ENCODE measurements around the gene DYNC1H1. TPM values are rescaled to one million over a fixed set of nuclear protein-coding genes. Genes with fewer than 3 reads are reported as not detected.

DYNC1H1 gene
- total RNA-seq, 6 donors from 2014 or later = 352 to 556 (median 447) TPM

GRCh38 chr14:102039157-102039556 is 74.8 kb downstream of the DYNC1H1 start:
- no peak overlapping the region for H3K27ac ChIP-seq
- no peaks in the 10 kb centered on the region for H3K9me3 ChIP-seq
- H3K36me3 ChIP-seq = peaks cover 82 to 100% (median 97%) of the 10 kb centered on the region in 4 donors
- H3K27me3 ChIP-seq = no peaks in the 10 kb centered on the region
- H3K4me1 ChIP-seq = no peaks in the 10 kb centered on the region
- DNase-seq (peak in 1 of 2 donors; percentile 66), ATAC-seq (ENCODE audit: low FRiP score in 2 of 2) (no peak)
- TF ChIP-seq, protein P1, sequence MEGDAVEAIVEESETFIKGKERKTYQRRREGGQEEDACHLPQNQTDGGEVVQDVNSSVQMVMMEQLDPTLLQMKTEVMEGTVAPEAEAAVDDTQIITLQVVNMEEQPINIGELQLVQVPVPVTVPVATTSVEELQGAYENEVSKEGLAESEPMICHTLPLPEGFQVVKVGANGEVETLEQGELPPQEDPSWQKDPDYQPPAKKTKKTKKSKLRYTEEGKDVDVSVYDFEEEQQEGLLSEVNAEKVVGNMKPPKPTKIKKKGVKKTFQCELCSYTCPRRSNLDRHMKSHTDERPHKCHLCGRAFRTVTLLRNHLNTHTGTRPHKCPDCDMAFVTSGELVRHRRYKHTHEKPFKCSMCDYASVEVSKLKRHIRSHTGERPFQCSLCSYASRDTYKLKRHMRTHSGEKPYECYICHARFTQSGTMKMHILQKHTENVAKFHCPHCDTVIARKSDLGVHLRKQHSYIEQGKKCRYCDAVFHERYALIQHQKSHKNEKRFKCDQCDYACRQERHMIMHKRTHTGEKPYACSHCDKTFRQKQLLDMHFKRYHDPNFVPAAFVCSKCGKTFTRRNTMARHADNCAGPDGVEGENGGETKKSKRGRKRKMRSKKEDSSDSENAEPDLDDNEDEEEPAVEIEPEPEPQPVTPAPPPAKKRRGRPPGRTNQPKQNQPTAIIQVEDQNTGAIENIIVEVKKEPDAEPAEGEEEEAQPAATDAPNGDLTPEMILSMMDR (IDR thresholded peaks at IDR 0.05) = no peak
- no peak for TF ChIP-seq POLR2A (IDR thresholded peaks at IDR 0.05)
- WGBS, 2 donors = 93 to 94% methylated on average over 13 to 16 of the region's 16 CpGs
- no peak overlapping the region for H3K4me3 ChIP-seq

GRCh38 chr14:102040153-102040552 is 75.8 kb downstream of the DYNC1H1 start:
- no peaks in the 10 kb centered on the region for H3K9me3 ChIP-seq
- no peaks in the 10 kb centered on the region for H3K27me3 ChIP-seq
- TF ChIP-seq EP300 (IDR thresholded peaks at IDR 0.05) (no peak), POLR2A (IDR thresholded peaks at IDR 0.05) (no peak), POLR2AphosphoS5 (IDR thresholded peaks at IDR 0.05) (no peak)
- TF ChIP-seq, protein P1 (IDR thresholded peaks at IDR 0.05) = no peak
- DNase-seq (no peak), ATAC-seq (ENCODE audit: low FRiP score in 2 of 2) (no peak)
- H3K36me3 ChIP-seq = peaks cover 78 to 100% (median 97%) of the 10 kb centered on the region in 4 donors
- H3K4me1 ChIP-seq = no peaks in the 10 kb centered on the region
- H3K4me3 ChIP-seq = no peak overlapping the region
- no peak overlapping the region for H3K27ac ChIP-seq
- WGBS, 2 donors = 91 to 96% methylated on average over 13 of the region's 13 CpGs

GRCh38 chr14:102042699-102043098 is 78.3 kb downstream of the DYNC1H1 start:
- WGBS, 2 donors = 93 to 96% methylated on average over 8 to 9 of the region's 9 CpGs
- Histone ChIP-seq H3K27me3 (no peaks in the 10 kb centered on the region), H3K4me1 (peaks cover 0 to 3% (median 1%) of the 10 kb centered on the region in 4 donors), H3K36me3 (peaks cover 57 to 99% (median 90%) of the 10 kb centered on the region in 4 donors), H3K27ac (no peak overlapping the region), H3K9me3 (no peaks in the 10 kb centered on the region), H3K4me3 (no peak overlapping the region)
- ATAC-seq (ENCODE audit: low FRiP score in 2 of 2) (no peak), DNase-seq (no peak)
- TF ChIP-seq, protein P1 (IDR thresholded peaks at IDR 0.05) = no peak
- TF ChIP-seq POLR2A (IDR thresholded peaks at IDR 0.05) (no peak), POLR2AphosphoS5 (IDR thresholded peaks at IDR 0.05) (no peak), EP300 (IDR thresholded peaks at IDR 0.05) (no peak)

- peaks cover 0 to 3% (median 1%) of the 10 kb centered on the region in 4 donors for H3K4me1 ChIP-seq
- peaks cover 65 to 99% (median 90%) of the 10 kb centered on the region in 4 donors for H3K36me3 ChIP-seq
- TF ChIP-seq EP300 (IDR thresholded peaks at IDR 0.05) (no peak), POLR2AphosphoS5 (IDR thresholded peaks at IDR 0.05) (no peak), POLR2A (IDR thresholded peaks at IDR 0.05) (no peak)
- TF ChIP-seq, protein P1 (IDR thresholded peaks at IDR 0.05) = no peak
- 87 to 88% methylated on average over 22 of the region's 22 CpGs for WGBS, 2 donors
- H3K27ac ChIP-seq = peak overlapping the region in 1 of 4 donors; percentile 8
- DNase-seq (no peak), ATAC-seq (ENCODE audit: low FRiP score in 2 of 2) (no peak)
- H3K9me3 ChIP-seq = no peaks in the 10 kb centered on the region
- no peaks in the 10 kb centered on the region for H3K27me3 ChIP-seq
- H3K4me3 ChIP-seq = no peak overlapping the region
These were observed 79.1 kb downstream of the DYNC1H1 start for GRCh38 chr14:102043251-102044025.
